HG03025 (cell line): ENCODE data around the gene PACSIN2.
"Not testable (repeated sequence)": the region's sequence is repeated elsewhere in the genome, so short reads cannot be mapped to it uniquely, and the experiment has no call there.

Experiments
- ATAC-seq: cut with Tn5 transposase; IDR thresholded peaks from one replicate; pipeline ENCODE4 v1.9.1; 2021; ENCODE audit warnings: mild to moderate bottlenecking, moderate library complexity; ENCODE audit not compliant: unreplicated experiment, low FRiP score

The PACSIN2 gene

DNA sequence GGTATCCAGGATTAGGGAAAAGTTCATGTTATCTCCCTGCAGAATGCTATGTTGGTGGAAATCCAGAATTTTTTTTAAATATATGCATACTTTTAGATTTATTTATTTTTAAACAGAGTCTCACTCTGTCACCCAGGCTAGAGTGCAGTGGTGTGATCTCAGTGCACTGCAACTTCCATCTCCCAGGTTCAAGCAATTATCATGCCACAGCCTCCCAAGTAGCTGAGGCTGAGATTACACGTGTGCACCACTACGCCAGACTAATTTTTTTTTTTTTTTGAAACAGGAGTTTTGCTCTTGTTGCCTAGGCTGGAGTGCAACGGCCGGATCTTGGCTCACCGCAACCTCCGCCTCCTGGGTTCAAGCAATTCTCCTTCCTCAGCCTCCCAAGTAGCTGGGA is 2.6 kb downstream of the PACSIN2 start:
- ATAC-seq: no peak

GRCh38 chr22:43011079-43011478 is 3.9 kb downstream of the PACSIN2 start:
- no peak for ATAC-seq

DNA sequence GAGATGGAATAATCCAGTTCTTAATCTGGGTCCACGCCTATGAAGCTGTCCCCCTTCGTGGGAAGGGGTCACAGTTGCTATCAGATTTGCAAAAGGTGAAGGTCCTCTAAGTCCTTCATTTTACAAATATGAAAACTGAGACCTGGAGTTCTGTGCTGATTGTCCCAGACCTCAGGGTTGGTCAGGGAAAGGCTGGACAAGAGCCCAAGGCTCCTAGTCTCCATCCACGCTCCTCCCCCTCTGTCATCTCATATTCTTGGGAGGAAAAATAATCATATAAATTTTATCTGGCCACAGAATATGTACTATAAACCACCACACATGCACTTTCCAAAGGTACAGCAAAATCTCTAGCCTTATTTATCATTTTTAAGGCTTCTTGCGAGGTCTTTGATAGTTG is 5.5 kb downstream of the PACSIN2 start:
- no peak for ATAC-seq

DNA sequence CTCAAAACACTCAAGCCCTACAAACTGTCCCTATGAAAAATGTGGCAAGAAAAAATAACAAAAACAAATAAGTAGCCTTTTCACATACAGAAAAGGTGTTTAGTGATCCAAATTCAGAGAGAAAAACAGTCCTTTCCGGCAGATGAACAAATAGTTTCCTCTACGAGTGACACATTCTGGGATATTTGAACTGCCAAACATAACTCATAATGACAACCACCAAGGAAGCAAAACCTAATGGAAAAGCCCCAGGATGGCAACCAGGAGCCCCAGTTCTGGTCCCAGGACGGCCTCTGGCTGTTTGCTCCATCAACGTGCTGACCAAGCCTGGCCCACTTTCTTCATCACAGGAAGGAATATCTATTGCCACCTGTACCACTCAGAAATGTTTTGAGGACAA is 6.0 kb downstream of the PACSIN2 start:
- ATAC-seq: no peak

DNA sequence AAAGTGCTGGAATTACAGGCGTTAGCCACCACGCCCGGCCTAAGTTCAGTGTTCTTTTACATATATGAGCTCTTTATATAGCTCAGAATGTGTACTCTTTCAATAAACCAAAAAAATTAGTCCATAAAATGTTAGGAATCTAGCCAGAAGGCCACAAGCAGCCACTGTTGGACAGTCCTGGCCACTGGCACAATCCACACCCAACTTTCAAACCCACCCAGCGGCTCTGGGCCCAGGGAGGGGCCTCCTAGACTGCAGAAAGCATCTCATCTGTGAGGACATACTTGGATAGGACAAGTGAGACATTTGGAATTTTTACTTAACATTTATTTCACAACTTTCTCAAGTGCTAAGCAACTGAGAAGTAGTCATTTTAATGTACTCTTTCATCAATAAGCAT is 6.4 kb downstream of the PACSIN2 start:
- no peak for ATAC-seq

DNA sequence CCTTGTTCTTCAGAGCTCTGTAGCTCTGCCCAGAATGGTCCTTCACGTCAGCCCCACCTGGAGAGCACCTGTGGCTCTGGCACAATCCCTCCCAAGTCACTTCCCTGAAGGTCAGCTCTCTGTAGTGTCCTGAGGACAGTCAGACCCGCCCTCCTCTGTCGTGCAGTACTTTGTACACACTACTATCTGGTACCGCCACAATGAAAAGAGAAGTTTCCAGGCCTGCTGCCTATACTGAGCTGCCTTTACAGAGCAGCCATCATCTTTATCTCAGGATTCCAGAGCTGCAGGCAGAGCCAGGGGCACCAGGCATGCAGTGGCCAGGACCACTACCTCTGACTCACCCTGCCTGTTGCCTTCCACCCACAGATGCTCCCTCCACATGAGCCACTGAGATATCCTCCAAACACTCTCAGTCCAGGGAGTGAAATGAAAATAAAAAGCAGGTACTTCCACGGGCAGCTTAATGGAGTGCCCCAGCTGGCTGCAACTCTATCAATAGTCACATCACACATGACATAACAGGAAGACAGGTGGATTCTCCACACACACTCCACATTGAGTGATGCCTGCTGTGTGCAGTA is 7.3 kb downstream of the PACSIN2 start:
- ATAC-seq: no peak

DNA sequence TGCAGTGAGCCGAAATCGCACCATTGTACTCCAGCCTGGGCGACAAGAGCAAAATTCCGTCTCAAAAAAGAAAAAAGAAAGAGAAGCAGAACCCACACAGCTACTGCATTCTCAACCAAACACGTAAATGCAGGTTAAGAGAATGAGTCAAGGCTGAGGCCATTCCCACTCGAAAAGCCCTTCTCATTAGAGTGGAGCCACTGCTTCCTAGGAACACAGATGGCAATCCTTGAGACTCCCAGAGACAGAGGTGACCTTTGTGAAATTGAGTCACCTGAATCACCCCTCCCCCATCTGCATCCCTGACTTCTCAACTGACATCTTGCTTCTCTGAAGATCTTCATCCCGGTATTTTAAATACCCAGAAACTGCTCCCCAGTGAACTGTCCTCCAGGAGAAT is 8.2 kb downstream of the PACSIN2 start:
- ATAC-seq: no peak

GRCh38 chr22:43006016-43006505 is 8.9 kb downstream of the PACSIN2 start:
- no peak for ATAC-seq

DNA sequence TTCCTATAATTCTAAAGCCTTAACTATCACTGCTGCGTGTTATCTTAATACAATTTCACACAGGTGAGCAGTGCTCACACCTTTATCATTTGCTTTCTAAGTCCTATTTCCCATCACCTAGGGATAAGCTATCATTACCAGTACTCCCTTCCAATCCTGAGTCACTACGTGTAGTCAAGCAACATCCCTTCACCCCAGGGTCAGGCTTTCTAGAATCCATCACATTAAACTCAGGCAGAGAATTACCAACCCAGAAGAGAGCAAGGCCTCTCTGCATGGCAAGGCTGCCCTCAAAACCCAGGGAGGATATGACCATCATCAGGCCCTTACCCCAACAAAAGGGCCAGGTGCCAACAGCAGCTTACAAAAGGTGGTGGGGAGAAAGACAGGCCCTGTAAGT is 9.8 kb downstream of the PACSIN2 start:
- no peak for ATAC-seq

DNA sequence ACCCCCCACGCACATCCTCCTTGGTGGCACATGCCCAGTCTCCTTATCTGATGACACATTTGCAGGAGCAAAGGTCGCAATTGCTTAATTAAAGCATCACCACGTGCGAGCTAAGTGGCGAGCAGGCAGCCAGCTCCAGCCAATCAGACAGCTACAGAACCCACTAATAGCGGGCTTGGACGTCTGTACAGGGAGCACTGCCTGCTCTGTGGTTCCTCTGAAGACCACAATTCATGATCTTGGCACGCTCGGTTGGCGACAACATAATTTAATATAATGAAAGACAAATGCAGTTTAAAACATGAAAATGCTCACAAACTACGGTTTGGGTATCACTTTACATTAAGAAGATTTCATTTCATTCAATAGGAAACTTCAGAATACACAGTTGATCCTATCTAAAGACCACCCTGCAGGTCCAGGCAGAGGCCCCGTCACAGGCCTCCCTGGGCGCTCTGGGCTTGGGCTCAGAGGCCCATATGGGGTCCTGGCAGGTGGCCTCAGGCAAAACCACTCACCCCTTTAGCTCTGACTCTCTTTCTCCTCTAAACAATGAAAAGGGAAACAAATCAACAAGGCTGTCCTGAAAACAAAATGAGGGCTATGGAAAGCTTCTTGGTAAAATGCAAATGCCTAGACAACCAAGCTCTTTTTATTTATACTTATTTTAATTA is 10.4 kb downstream of the PACSIN2 start:
- no peak for ATAC-seq

DNA sequence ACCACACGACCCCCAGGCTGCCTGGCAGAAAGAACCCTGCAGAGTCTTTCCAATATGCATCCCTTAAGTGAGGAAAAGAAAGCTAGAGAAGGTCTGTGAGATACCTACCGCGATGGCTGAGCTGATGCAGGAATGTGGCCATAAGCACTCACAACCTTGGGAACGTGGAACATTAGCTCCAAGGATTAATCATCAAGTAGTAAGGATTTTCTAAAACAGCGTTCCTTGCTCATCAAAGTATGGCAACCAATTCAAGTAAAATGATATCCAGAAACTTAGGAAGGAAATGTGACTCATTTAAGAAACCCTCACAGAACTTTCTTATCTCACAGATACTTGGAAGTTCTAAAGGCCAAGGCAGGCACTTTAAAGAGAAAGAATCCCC is 12.8 kb downstream of the PACSIN2 start:
- no peak for ATAC-seq

GRCh38 chr22:43001271-43002201 is 13.4 kb downstream of the PACSIN2 start:
- no peak for ATAC-seq

DNA sequence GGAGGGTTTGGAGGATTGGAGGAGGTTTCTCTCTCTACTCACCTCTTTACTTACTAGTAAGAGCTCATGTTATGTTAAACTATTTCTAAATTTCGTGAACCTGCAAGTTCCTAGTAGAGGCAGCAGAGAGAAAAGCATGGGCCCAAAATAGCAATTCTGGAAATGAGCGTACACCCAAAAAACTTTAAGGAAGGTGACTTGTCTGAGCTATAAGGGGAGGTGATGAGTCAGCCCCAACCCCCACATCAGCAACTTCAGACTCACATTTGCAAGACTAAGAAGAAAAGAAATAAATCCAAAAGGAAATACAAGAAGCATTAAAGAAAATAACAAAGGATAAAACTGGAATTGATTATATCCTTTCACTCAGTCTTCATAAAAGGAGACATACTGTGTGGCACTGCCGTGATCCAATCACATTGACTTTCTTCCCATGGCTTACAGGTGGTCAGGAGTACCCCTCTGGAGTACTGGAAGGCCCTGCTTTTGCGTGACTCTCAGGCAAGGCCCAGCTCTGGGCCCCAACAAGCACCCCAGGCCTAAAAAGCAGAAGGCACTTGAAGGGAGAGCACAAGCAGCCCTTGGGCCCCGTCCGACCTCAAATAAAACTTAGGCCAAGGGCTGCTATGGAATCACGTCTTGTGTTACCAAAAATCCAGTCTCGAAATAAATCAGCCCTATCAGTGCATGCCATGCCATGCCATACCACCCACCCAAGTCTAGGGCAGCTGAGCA is 14.3 kb downstream of the PACSIN2 start:
- no peak for ATAC-seq

GRCh38 chr22:42997582-42998090 is 17.3 kb downstream of the PACSIN2 start:
- ATAC-seq: no peak

DNA sequence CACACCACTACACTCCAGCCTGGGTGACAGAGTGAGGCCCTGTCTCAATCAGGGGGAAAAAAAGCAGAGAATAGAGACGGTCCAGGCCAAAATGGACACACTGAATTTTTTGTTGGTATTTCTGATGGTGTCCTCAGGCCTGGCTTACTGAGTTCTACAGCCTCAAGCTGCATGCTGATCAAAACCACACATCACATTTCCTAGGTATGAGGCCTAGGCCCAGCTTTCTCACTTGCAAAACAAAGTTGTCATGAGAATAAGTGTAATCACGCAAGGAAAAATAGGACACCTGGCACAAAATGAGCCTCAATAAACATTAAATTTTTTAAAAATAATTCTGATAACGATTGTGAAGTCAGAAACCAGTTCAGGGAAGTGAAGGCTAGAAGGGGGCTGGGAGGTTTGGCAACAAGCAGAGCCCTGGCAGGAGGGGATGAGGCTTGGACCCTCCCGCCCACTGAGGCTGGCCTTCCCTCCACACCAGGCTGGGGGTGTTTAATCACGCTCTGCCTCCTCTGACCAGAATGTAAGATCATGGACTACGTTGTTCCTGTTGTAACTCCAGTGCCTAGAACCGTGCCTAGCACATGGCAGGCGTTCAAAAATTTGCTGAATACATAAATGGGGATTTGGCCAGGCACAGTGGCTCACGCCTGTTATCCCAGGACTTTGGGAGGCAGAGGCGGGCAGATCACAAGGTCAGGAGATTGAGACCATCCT is 18.1 kb downstream of the PACSIN2 start:
- ATAC-seq: no peak

- ATAC-seq: not testable (repeated sequence)
Measured at GRCh38 chr22:42995654-42996053, 19.3 kb downstream of the PACSIN2 start.

DNA sequence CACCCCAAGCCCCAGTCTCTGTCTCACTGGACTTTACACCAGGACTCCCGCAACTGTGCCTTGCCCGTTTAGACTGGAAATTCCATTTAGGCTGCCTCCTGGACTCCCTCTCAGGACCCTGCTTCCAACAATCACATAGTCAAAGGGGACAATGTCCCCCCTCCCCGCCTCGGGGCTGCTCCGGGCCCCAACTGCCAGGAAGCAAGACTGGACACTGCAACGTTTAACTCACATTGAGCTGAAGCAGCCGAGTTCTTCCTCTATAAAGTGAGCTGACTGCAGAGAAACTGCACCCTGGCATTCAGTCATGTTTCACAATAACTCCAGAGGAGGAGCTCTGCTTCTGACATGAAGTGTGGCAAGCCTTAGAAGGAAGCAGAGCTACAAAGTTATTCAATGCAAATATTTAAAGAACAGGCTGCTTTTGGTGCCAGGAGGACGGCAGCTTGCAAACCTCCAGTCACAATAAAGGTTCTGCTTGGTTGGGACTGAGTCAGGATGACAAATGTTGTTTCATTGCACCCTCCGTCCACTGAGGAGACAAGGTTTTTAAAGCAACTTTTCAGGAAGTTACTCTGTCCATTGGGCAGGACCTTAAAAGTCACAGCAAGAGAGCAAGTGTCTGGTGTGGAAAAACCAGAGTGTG is 19.9 kb downstream of the PACSIN2 start:
- no peak for ATAC-seq

GRCh38 chr22:42994276-42994916 is 20.6 kb downstream of the PACSIN2 start:
- ATAC-seq: no peak
